Measurements from ENCODE around the gene PHKB.
A peak's percentile ranks its signal among the peaks of the same experiment; 100 is the strongest.
"Not testable (repeated sequence)": the region's sequence is repeated elsewhere in the genome, so short reads cannot be mapped to it uniquely, and the experiment has no call there.

Gene PHKB

GRCh38 chr16:47627721-47628120 is 166.6 kb downstream of the PHKB start:
- DNase-seq, result no peak

- no peak for DNase-seq
Observed at GRCh38 chr16:47631131-47631530, 170.0 kb downstream of the PHKB start.

GRCh38 chr16:47634126-47634525 is 173.0 kb downstream of the PHKB start:
- DNase-seq, result no peak

- DNase-seq, result no peak
Observed at GRCh38 chr16:47634727-47635126, 173.6 kb downstream of the PHKB start.

- DNase-seq, result no peak
Observed at GRCh38 chr16:47636501-47637099, 175.5 kb downstream of the PHKB start.

- DNase-seq, result no peak
Observed at GRCh38 chr16:47638175-47638574, 177.0 kb downstream of the PHKB start.

- no peak for DNase-seq
Observed at GRCh38 chr16:47640661-47641060, 179.5 kb downstream of the PHKB start.

- peak; percentile 17 for DNase-seq
Observed at GRCh38 chr16:47643323-47644000, 182.3 kb downstream of the PHKB start.

GRCh38 chr16:47644166-47644565 is 183.0 kb downstream of the PHKB start:
- no peak for DNase-seq

GRCh38 chr16:47644661-47645060 is 183.5 kb downstream of the PHKB start:
- no peak for DNase-seq

GRCh38 chr16:47646914-47647313 is 185.8 kb downstream of the PHKB start:
- no peak for DNase-seq

GRCh38 chr16:47657032-47657431 is 195.9 kb downstream of the PHKB start:
- no peak for DNase-seq

GRCh38 chr16:47657977-47658376 is 196.8 kb downstream of the PHKB start:
- no peak for DNase-seq

GRCh38 chr16:47660540-47660939 is 199.4 kb downstream of the PHKB start:
- DNase-seq, result no peak

- DNase-seq, result no peak
Observed at GRCh38 chr16:47664653-47665325, 203.7 kb downstream of the PHKB start.

- DNase-seq, result no peak
Observed at GRCh38 chr16:47666434-47666833, 205.3 kb downstream of the PHKB start.

GRCh38 chr16:47667956-47668355 is 206.8 kb downstream of the PHKB start:
- DNase-seq, result no peak

GRCh38 chr16:47672475-47672874 is 211.3 kb downstream of the PHKB start:
- DNase-seq, result no peak

- DNase-seq, result no peak
Observed at GRCh38 chr16:47676635-47677177, 215.6 kb downstream of the PHKB start.

GRCh38 chr16:47681571-47681970 is 220.4 kb downstream of the PHKB start:
- DNase-seq, result not testable (repeated sequence)

- no peak for DNase-seq
Observed at GRCh38 chr16:47687694-47688093, 226.6 kb downstream of the PHKB start.

GRCh38 chr16:47693226-47693625 is 232.1 kb downstream of the PHKB start:
- DNase-seq, result no peak

GRCh38 chr16:47694543-47694942 is 233.4 kb downstream of the PHKB start:
- DNase-seq, result no peak

GRCh38 chr16:47695756-47696155 is 234.6 kb downstream of the PHKB start:
- DNase-seq, result no peak

All from CD4-positive, alpha-beta T cell treated with Interleukin-17A for 1 hour (primary cell).